Keratinocyte (primary cell): ENCODE data around the gene ZBTB20. TPM values are rescaled to one million over a fixed set of nuclear protein-coding genes. Genes with fewer than 3 reads are reported as not detected.
"Not testable (repeated sequence)": the region's sequence is repeated elsewhere in the genome, so short reads cannot be mapped to it uniquely, and the experiment has no call there.

Source experiments
- DNase-seq: peaks from one replicate; pipeline ENCODE4 v3.0.0-alpha.2; 2011; ENCODE audit warnings: low read depth, missing footprints, low spot score
- FAIRE-seq: peaks from 2 replicates; lab custom pipeline; 2011; peaks lifted over from hg19 to GRCh38; lab: Jason Lieb, UNC
- H2AFZ ChIP-seq: 2 replicates; pipeline ENCODE4 v1.6.0; 2012; ENCODE audit warnings: low read length, control low read depth, inconsistent platforms; ENCODE audit not compliant: control insufficient read depth
- H3K27ac ChIP-seq: 2 replicates; pipeline ENCODE4 v1.5.1; 2011; ENCODE audit warnings: low read length; ENCODE audit not compliant: control insufficient read depth, insufficient read depth
- H3K27me3 ChIP-seq: 3 replicates; pipeline ENCODE4 v1.6.0; 2011; ENCODE audit warnings: low read length; ENCODE audit not compliant: control insufficient read depth, insufficient read depth; ENCODE audit errors: extremely low read depth
- H3K36me3 ChIP-seq, 2 experiments: 2 replicates in 1 of 2; 3 replicates in 1 of 2; pipeline ENCODE4 v1.5.1; 2011; ENCODE audit warnings: low read length in 2 of 2, mild to moderate bottlenecking in 1 of 2; ENCODE audit not compliant: control insufficient read depth in 2 of 2, insufficient read depth in 2 of 2; ENCODE audit errors: extremely low read depth in 1 of 2
- H3K4me1 ChIP-seq: 3 replicates; pipeline ENCODE4 v1.5.1; 2011; ENCODE audit warnings: low read length; ENCODE audit not compliant: control insufficient read depth, insufficient read depth; ENCODE audit errors: extremely low read depth
- H3K4me2 ChIP-seq: 3 replicates; pipeline ENCODE4 v1.6.0; 2011; ENCODE audit warnings: low read depth, low read length; ENCODE audit not compliant: control insufficient read depth, insufficient read depth; ENCODE audit errors: extremely low read depth
- H3K4me3 ChIP-seq, 3 experiments: fragments of 200-600 bp in 1 of 3; sonication (generic) in 1 of 3; 2 replicates in 2 of 3; 3 replicates in 1 of 3; pipeline ENCODE4 v1.5.1; 2011 to 2016; ENCODE audit warnings: low read length in 3 of 3, mild to moderate bottlenecking in 3 of 3, control low read depth in 2 of 3, inconsistent platforms in 1 of 3, low read depth in 1 of 3, mixed read lengths in 1 of 3, mixed run types in 1 of 3, moderate library complexity in 1 of 3; ENCODE audit not compliant: control insufficient read depth in 2 of 3, insufficient read depth in 2 of 3; ENCODE audit errors: extremely low read depth in 1 of 3
- H3K79me2 ChIP-seq: 2 replicates; pipeline ENCODE4 v1.6.0; 2012; ENCODE audit warnings: low read length; ENCODE audit not compliant: control insufficient read depth, insufficient read depth
- H3K9ac ChIP-seq: 3 replicates; pipeline ENCODE4 v1.6.0; 2011; ENCODE audit warnings: low read length; ENCODE audit not compliant: control insufficient read depth, insufficient read depth; ENCODE audit errors: extremely low read depth
- H3K9me1 ChIP-seq: 3 replicates; pipeline ENCODE4 v1.6.0; 2011; ENCODE audit warnings: low read length; ENCODE audit not compliant: control insufficient read depth, insufficient read depth; ENCODE audit errors: extremely low read depth
- H3K9me3 ChIP-seq: 2 replicates; pipeline ENCODE4 v1.5.1; 2012; ENCODE audit warnings: low read depth, low read length; ENCODE audit not compliant: control insufficient read depth
- H4K20me1 ChIP-seq: 3 replicates; pipeline ENCODE4 v1.6.0; 2011; ENCODE audit warnings: low read length; ENCODE audit not compliant: control insufficient read depth, insufficient read depth; ENCODE audit errors: extremely low read depth
- CTCF ChIP-seq, 3 experiments: IDR thresholded peaks in 1 of 3; conservative IDR thresholded peaks in 1 of 3; optimal IDR thresholded peaks in 1 of 3; 2 replicates in 2 of 3; 3 replicates in 1 of 3; pipeline versions ENCODE3 to v1.5.1; 2011; ENCODE audit warnings: low read length in 3 of 3, mild to moderate bottlenecking in 3 of 3, moderate library complexity in 2 of 3, control low read depth in 1 of 3, inconsistent platforms in 1 of 3; ENCODE audit not compliant: insufficient read depth in 2 of 3; ENCODE audit errors: extremely low read depth in 1 of 3
- EZH2 ChIP-seq: IDR thresholded peaks from one replicate; pipeline ENCODE4 v1.6.1; 2012; ENCODE audit warnings: inconsistent platforms, mild to moderate bottlenecking, low read length, moderate library complexity
- dilution Hi-C: fragments of 300-500 bp; cut with MboI; formaldehyde crosslinking; loops from one replicate; pipeline ENCODE4 v1.7.0; 2020; ENCODE audit warnings: low sequenced_read_pairs; ENCODE audit not compliant: extremely low pct_ligation_motif_present
- polyA plus RNA-seq, 5 experiments: library from polyadenylated mRNA; depleted of rRNA in 3 of 5; stranded (reverse) in 3 of 5; stranded (forward) in 1 of 5; unstranded in 1 of 5; fragments of >200 nt; gene quantifications; 1 replicate in 1 of 5; 2 replicates in 3 of 5; 3 replicates in 1 of 5; pipeline versions ENCODE4 v1.2.1 to v1.2.3, GENCODE V29; 2011 to 2012; ENCODE audit warnings: missing spikeins in 2 of 5, low read depth in 1 of 5, low replicate concordance in 1 of 5

Gene ZBTB20
- polyA plus RNA-seq, 1 donor (not counting 4 experiments of a cell fraction or from before 2014, with no cell fraction given): 0.52 TPM

- Histone ChIP-seq H3K79me2 (no peaks in the 10 kb centered on the region), H3K27ac (no peak overlapping the region), H3K9ac (no peak overlapping the region), H3K4me3 (no peak overlapping the region), H3K4me2 (no peak overlapping the region), H3K9me1 (no peaks in the 10 kb centered on the region), H4K20me1 (no peaks in the 10 kb centered on the region), H2AFZ (no peak overlapping the region), H3K36me3 (no peaks in the 10 kb centered on the region), H3K27me3 (no peaks in the 10 kb centered on the region), H3K9me3 (no peaks in the 10 kb centered on the region), H3K4me1 (no peaks in the 10 kb centered on the region)
- FAIRE-seq: no peak
- TF ChIP-seq CTCF (optimal IDR thresholded peaks at IDR 0.05 in 1 of 3, IDR thresholded peaks at IDR 0.05 in 1 of 3, conservative IDR thresholded peaks at IDR 0.05 in 1 of 3; ENCODE audit: extremely low read depth in 1 of 3, insufficient read depth in 2 of 3, low read length in 3 of 3): no peak
- no peak for TF ChIP-seq EZH2
- DNase-seq: no peak
- dilution Hi-C loops: no loop called here
Observed at GRCh38 chr3:114816052-114816451, 331.0 kb downstream of the ZBTB20 start.

DNA sequence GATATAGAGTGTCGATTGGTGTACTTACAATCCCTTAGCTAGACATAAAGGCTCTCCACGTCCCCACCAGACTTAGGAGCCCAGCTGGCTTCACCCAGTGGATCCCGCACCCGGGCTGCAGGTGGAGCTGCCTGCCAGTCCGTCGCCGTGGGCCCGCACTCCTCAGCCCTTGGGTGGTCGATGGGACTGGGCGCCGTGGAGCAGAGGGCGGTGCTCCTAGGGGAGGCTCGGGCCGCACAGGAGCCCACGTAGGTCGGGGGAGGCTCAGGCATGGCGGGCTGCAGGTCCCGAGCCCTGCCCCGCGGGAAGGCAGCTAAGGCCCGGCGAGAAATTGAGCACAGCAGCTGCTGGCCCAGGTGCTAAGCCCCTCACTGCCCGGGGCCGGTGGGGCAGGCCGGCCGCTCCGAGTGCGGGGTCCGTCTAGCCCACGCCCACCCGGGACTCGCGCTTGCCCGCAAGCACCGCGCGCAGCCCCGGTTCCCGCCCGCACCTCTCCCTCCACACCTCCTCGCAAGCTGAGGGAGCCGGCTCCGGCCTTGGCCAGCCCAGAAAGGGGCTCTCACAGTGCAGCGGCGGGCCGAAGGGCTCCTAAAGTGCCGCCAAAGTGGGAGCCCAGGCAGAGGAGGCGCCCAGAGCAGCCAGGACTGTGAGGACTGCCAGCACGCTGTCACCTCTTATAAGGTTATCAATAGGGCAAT lies 334.4 kb downstream of the ZBTB20 start:
- H4K20me1 ChIP-seq, H3K9me1 ChIP-seq, H3K79me2 ChIP-seq, H2AFZ ChIP-seq, DNase-seq, H3K4me2 ChIP-seq, H3K36me3 ChIP-seq, FAIRE-seq, H3K27me3 ChIP-seq, dilution Hi-C loops, H3K27ac ChIP-seq, H3K9ac ChIP-seq, H3K9me3 ChIP-seq, H3K4me1 ChIP-seq, H3K4me3 ChIP-seq: not testable (repeated sequence)
